Measurements from ENCODE around the gene STARD8.
"Not testable (repeated sequence)": the region's sequence is repeated elsewhere in the genome, so short reads cannot be mapped to it uniquely, and the experiment has no call there.

STARD8 gene

GRCh38 chrX:68647156-68647957, at the start of gene STARD8:
TSS of gene STARD8 (plus strand) at chrX:68647666. CDS start at chrX:68647883, 217 bp downstream.
- DNase-seq (ENCODE audit: low read depth) = no peak

GRCh38 chrX:68598841-68599240, 48.6 kb upstream of the STARD8 start:
- no peak for DNase-seq (ENCODE audit: low read depth)

GRCh38 chrX:68599256-68600152, 48.0 kb upstream of the STARD8 start:
- no peak for DNase-seq (ENCODE audit: low read depth)

- DNase-seq (ENCODE audit: low read depth) = not testable (repeated sequence)
Measured at GRCh38 chrX:68604216-68604615, 43.2 kb upstream of the STARD8 start.

GRCh38 chrX:68614733-68615132, 32.7 kb upstream of the STARD8 start:
- DNase-seq (ENCODE audit: low read depth) = not testable (repeated sequence)

- no peak for DNase-seq (ENCODE audit: low read depth)
Measured at GRCh38 chrX:68627986-68628385, 19.5 kb upstream of the STARD8 start.

- DNase-seq (ENCODE audit: low read depth) = not testable (repeated sequence)
Measured at GRCh38 chrX:68629936-68630335, 17.5 kb upstream of the STARD8 start.

- no peak for DNase-seq (ENCODE audit: low read depth)
Measured at GRCh38 chrX:68631336-68631735, 16.1 kb upstream of the STARD8 start.

GRCh38 chrX:68632491-68632890, 15.0 kb upstream of the STARD8 start:
- no peak for DNase-seq (ENCODE audit: low read depth)

- no peak for DNase-seq (ENCODE audit: low read depth)
Measured at GRCh38 chrX:68633981-68634380, 13.5 kb upstream of the STARD8 start.

GRCh38 chrX:68634649-68635227, 12.7 kb upstream of the STARD8 start:
- DNase-seq (ENCODE audit: low read depth) = no peak

GRCh38 chrX:68640661-68641060, 6.8 kb upstream of the STARD8 start:
- DNase-seq (ENCODE audit: low read depth) = no peak

GRCh38 chrX:68644861-68645260, 2.6 kb upstream of the STARD8 start:
- DNase-seq (ENCODE audit: low read depth) = no peak

- DNase-seq (ENCODE audit: low read depth) = no peak
Measured at GRCh38 chrX:68646421-68646820, 1.0 kb upstream of the STARD8 start.

GRCh38 chrX:68648960-68649359, 1.5 kb downstream of the STARD8 start:
- no peak for DNase-seq (ENCODE audit: low read depth)

- DNase-seq (ENCODE audit: low read depth) = no peak
Measured at GRCh38 chrX:68650491-68650890, 3.0 kb downstream of the STARD8 start.

GRCh38 chrX:68651110-68651509, 3.6 kb downstream of the STARD8 start:
- DNase-seq (ENCODE audit: low read depth) = no peak

- DNase-seq (ENCODE audit: low read depth) = no peak
Measured at GRCh38 chrX:68652326-68653170, 5.1 kb downstream of the STARD8 start.

GRCh38 chrX:68654693-68655092, 7.2 kb downstream of the STARD8 start:
- DNase-seq (ENCODE audit: low read depth) = no peak

GRCh38 chrX:68656473-68656872, 9.0 kb downstream of the STARD8 start:
- not testable (repeated sequence) for DNase-seq (ENCODE audit: low read depth)

- DNase-seq (ENCODE audit: low read depth) = no peak
Measured at GRCh38 chrX:68658530-68658929, 11.1 kb downstream of the STARD8 start.

- no peak for DNase-seq (ENCODE audit: low read depth)
Measured at GRCh38 chrX:68659385-68659784, 11.9 kb downstream of the STARD8 start.
